Fibroblast of upper back skin (primary cell): ENCODE data around the gene MIPEP.
"Not testable (repeated sequence)": the region's sequence is repeated elsewhere in the genome, so short reads cannot be mapped to it uniquely, and the experiment has no call there.

Experiments
- DNase-seq: peaks from one replicate; pipeline ENCODE4 v3.0.0-alpha.2; 2013

MIPEP gene

GRCh38 chr13:23888658-23889614, at the start of gene MIPEP:
Gene MIPEP (minus strand): TSS chr13:23889400. CDS start chr13:23889320, 80 bp downstream.
- DNase-seq, result peak; percentile 95

DNA sequence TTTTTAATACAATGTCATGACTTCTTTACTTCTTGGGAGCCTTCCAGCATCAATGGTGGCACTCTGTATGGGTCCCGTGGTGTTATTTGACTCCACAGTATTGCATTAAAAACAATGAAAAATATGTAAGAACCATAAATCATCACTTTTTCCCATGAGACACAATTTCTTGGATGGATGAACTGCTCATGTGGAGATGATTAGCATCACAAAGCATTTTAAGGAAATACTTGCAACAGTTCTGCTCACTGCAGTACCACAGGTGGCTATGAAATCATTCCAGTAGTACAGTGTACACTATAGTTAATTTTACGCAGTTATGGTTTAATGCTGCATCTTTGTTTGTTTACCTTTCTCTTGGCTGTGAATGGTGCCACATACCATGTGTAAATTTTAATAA, 45.3 kb upstream of the MIPEP start:
- peak; percentile 77 for DNase-seq

DNA sequence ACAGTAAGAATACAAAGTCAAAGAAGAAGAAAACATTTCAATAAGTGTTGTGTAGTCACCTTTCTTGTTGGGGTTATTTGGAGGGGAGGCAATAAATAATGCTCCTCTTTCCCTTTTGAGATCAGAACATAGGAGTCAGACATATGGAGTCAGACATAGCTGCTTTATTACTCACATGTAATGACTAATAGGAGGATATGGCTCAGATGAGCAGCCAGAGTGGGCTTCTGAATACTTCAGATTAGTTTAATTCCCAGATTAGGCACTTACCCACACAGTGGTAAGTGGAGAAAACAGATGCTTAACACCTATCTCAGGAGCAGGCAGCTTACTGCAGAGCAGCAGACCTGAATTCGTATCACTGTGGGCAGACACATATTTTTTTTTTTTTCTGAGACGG, 39.8 kb upstream of the MIPEP start:
- DNase-seq, result peak; percentile 92

DNA sequence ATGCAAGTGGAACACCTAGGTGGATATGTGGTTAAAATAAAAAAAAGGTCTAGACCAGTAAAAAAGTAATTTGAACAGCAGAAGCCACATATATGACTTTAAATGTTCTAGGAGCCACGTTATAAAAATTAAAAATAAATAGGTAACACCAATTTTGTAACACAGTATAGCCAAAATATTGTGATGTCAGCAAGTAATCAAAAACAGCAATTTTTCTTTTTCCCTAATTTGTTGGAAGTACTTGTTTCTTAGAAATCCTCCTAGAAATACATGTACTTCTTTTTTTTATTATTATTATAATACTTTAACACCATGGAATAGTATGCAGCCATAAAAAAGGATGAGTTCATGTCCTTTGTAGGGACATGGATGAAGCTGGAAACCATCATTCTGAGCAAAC, 33.8 kb upstream of the MIPEP start:
- DNase-seq, result no peak

DNA sequence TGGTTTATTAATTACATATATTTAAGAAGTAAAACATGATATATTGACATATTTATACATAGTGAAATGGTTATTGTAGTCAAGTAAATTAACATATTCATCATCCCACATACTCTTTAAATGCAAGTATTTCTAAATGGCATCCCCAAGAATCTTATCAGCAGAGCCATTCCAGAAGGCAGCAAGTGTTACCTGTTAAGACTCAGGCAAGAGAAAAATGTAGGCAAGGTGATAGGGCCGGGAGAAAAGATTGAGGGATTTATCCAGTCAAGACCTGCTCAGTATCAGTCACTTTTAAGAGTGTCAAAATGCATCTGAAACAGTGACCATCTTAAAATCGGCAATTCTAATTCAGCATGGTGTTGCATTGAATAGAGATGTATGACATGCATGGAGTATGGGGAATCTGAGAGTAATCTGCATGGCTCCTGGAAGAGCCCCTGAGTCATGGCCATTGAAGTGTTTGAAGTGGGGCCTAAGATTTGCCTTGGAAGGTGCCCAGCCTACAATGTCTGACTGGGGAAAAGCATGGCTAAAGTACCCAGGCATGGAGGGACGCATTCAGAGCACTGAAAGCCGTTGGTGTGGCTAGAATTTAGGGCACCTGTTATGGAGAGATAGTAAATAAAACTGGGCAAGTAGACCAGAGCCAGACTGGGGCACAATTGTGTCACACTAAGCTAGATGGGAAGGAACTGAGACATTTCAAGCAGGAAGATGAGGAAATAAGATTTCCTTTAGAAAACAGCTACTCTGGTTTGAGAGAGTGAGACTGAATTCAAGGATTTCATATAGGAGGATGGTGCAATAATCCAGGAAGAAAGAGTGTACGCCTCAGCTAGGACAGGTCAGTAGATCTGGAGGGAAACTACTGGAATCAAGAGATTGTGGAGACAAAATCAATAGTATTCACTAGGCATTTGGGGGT, 33.1 kb upstream of the MIPEP start:
- DNase-seq, result peak; percentile 30

- peak; percentile 65 for DNase-seq
Observed at GRCh38 chr13:23921451-23921888, 32.3 kb upstream of the MIPEP start.

DNA sequence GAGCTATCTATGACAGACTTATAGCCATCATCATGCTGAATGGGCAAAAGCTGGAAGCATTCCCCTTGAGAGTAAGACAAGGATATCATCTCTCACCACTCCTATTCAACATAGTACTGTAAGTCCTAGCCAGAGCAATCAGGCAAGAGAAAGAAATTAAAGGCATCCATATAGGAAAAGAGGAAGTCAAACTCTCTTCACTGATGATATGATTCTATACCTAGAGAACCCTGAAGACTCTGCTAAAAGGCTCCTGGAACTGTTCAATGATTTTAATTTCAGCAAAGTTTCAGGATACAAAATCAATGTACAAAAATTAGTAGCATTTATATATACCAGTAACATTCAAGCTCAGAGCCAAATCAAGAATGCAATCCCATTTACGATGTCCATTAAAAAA, 29.8 kb upstream of the MIPEP start:
- DNase-seq, result no peak

DNA sequence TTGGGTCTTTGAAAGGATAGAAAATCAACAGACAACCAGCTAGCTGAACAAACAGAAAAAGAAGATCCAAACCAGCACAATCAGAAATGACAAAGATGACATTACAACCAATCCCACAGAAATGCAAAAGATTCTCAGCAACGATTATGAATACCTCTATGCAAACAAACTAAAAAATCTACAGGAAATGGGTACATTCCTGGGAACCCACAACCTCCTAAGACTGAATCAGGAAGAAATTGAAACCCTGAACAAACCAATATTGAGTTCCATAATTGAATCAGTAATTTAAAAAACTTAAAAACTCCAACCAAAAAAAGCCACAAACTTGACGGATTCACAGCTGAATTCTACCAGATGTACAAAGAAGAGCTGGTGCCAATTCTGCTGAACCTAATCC, 29.0 kb upstream of the MIPEP start:
- DNase-seq, result peak; percentile 72

DNA sequence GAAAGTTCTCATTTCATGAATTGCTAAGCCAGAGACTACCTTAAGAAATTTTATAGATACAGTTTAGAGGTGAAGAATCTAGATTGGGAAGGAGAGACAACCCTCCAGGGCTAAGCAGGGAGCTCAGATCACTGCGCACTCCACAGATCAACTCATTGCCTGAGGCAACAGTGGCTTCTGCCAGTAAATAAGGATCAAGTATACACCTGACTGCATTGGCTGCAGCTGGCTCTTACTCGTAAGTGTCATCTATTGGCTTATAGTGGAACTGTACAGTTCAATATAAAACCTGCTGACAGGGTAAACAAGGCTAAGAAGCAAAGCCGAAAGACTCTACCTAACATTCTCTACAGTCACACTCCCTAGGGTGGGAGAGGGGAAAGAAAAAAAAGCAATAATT, 26.1 kb upstream of the MIPEP start:
- DNase-seq, result no peak

GRCh38 chr13:23912469-23912868, 23.3 kb upstream of the MIPEP start:
- DNase-seq, result no peak

DNA sequence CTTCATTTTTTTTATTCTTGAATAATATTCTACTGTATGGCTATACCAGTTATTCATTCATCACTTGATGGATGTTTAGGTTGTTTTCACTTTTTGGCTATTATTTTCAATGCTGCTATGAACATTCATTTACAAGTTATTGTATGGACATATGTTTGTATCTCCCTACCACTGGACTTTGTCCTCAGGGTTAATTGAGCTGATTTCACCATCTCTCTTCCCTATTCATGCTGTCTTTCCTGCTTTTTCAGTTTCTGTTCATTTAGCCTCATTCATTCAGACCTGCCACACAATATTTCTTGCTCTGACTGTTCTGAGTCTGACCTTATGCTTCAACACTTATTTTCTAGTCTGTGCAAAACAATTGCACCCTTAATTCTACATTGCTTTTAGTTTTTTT, 20.4 kb upstream of the MIPEP start:
- no peak for DNase-seq

DNA sequence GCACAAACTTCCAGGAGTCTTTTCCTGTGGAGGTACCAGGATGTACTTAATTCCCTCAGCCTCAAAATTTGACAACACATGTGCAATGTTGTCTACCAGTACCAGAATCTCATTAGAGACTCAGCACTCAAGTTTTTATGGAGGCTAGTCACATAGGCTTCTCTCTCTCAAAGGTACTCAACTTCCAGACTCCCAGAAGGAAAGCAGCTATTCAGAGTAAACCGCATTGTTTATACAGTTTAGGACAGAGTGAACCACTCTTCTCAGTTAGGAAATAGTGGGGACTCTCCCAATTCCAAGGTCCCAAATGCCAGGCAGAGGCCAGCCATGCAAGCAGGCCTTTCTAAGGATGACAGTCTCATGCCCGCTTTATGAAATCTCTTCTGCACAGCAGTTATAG, 16.6 kb upstream of the MIPEP start:
- no peak for DNase-seq

- no peak for DNase-seq
Observed at GRCh38 chr13:23903906-23904280, 14.7 kb upstream of the MIPEP start.

DNA sequence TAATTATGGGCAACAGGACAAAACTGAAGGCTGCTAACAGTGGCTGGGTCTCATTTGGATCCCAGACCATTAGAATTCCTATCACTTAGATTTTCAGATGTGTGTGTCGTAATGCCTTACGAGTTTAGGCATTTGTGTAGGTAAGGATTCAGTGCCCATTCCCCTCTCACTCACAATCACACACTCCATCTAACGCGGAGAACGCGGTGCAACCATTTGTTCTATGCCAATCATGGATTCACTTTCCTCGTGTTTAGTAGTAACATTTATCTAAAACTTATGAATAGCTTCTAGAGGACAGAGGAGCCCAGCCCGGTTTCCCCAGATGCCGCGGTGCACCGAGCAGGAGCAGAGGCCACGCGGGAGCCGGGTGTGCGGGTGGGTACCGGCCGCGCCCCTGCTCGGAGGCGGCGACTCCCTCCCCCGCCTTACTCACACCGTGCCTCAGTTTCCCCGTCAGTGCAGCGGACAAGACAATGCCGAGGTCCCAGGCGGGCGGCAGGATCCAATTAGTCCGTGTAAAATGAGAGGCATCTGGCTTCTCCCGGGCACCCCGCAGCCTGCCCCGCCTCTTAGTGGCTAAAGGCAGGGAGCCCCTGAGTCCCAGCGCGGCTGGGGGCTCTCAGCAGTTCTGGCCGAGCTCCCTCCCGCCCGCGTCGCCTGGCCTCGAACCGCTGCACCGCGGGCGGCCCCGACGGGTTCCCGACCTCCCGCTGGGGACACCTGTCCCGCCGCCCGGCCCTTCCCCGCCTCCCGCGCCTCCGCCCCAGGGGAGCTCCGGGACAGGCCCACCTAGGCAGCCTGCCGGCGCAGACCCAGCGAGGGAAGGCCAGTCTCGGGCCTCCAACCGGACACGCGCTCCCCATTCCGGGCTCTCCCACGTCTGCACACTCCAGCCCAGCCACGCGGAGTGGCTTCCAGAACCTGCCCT, 14.0 kb upstream of the MIPEP start:
- no peak for DNase-seq

DNA sequence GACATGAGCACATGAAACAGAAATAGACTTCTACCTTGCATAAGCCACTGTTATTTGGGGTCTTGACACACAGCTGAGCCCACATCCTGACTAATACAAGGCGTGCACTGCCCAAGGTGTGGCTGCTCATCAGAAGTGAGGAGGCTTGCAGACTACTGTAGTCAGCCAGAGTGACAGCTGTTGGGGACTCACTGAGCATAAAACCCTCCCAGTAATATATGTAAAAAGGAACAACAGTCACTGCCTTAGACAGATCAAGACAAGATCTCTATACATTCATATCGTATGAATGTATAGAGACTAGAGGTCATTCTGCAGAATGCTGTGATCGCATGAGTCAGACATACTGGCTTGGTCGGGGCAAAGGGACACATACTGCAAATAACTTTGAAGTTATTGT, 12.2 kb upstream of the MIPEP start:
- DNase-seq, result peak; percentile 68

GRCh38 chr13:23899555-23899954, 10.4 kb upstream of the MIPEP start:
- DNase-seq, result peak; percentile 72

GRCh38 chr13:23898101-23898500, 8.9 kb upstream of the MIPEP start:
- peak; percentile 82 for DNase-seq

DNA sequence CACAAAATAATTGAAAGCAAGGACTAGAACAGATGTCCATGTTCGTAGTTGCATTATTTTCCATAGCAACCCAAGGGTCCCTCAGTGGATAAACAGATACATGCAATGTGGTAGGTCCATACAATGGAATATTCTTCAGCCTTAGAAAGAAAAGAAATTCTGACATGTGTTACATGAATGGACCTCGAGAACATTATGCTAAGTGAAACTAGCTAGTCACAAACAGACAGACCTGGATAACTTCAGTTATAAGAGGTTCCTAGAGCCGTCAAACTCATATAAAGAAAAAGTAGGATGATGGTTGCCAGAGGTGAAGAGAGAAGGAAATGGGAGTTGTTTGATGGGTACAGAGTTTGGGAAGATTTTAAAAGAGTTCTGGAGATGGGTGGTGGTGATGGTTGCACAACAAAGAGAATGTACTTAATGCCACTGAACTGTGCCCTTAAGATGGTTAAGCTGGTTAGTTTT, 8.3 kb upstream of the MIPEP start, which contains the start of gene C1QTNF9B:
C1QTNF9B (minus strand) TSS at position 51 of the 468 bp plus-strand sequence.
- not testable (repeated sequence) for DNase-seq

GRCh38 chr13:23894746-23895145, 5.5 kb upstream of the MIPEP start:
- DNase-seq, result not testable (repeated sequence)

GRCh38 chr13:23893791-23894190, 4.6 kb upstream of the MIPEP start:
- not testable (repeated sequence) for DNase-seq

GRCh38 chr13:23889615-23890607, 711 bp upstream of the MIPEP start:
- no peak for DNase-seq
